SK-N-SH (cell line): ENCODE measurements around the gene ANXA8.
"Not testable (repeated sequence)": the region's sequence is repeated elsewhere in the genome, so short reads cannot be mapped to it uniquely, and the experiment has no call there.

Experiments
- FOXJ3 ChIP-seq: sonication (generic); formaldehyde crosslinking; IDR thresholded peaks from 2 replicates; pipeline ENCODE4 v1.5.1; 2020; ENCODE audit warnings: mild to moderate bottlenecking, missing genetic modification reagents
- RFX5 ChIP-seq: IDR thresholded peaks from 2 replicates; pipeline ENCODE4 v1.6.1; 2012; ENCODE audit warnings: mild to moderate bottlenecking, improper control_type of control experiment, low read length
- YY1 ChIP-seq: IDR thresholded peaks from 2 replicates; pipeline ENCODE4 v1.4.0; 2012; ENCODE audit warnings: low read depth, mild to moderate bottlenecking
- TF ChIP-seq, protein P1 (sequence below): fragments of 200-600 bp; sonication (generic); IDR thresholded peaks from 2 replicates; pipeline ENCODE4 v1.6.1; 2017; ENCODE audit warnings: antibody characterized with exemption, mild to moderate bottlenecking, moderate library complexity

DNA sequence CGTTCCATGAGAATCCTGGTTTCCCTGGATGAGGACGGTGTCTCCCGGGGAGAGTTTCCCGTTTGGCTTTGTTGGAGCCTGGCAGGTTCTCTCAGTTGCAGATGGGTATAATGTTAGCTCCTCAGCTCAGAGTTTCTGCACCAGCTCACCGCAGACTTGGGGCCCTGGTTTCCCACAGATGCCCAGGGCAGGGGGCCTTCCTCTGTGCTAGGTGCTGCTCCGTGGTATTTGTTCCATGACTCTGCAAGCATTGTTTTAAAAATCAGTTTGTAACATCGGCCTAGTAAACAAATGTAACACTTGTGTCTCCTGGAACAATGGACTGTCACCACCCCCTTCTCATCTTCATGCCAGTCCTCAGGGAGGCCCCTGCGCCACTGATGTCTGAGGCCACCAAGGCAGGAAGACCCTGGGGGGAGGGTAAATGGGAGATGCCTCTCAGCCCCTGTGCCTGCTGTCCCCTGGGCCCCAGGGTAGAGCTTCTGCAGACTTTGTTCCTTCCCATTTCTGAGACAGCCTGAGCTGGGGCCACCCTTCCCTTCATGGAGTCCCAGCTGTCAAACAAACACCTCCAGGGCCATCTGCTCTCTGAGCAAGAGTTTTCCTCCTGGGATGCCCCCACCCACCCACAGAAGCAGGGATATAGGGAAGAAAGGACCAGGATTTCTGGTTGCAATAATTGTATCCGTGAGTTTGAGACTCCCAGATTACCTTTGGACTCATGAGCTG is 28.4 kb downstream of the ANXA8 start:
- not testable (repeated sequence) for TF ChIP-seq RFX5; YY1; FOXJ3 (CRISPR knock-in tag)
- TF ChIP-seq, protein P1, sequence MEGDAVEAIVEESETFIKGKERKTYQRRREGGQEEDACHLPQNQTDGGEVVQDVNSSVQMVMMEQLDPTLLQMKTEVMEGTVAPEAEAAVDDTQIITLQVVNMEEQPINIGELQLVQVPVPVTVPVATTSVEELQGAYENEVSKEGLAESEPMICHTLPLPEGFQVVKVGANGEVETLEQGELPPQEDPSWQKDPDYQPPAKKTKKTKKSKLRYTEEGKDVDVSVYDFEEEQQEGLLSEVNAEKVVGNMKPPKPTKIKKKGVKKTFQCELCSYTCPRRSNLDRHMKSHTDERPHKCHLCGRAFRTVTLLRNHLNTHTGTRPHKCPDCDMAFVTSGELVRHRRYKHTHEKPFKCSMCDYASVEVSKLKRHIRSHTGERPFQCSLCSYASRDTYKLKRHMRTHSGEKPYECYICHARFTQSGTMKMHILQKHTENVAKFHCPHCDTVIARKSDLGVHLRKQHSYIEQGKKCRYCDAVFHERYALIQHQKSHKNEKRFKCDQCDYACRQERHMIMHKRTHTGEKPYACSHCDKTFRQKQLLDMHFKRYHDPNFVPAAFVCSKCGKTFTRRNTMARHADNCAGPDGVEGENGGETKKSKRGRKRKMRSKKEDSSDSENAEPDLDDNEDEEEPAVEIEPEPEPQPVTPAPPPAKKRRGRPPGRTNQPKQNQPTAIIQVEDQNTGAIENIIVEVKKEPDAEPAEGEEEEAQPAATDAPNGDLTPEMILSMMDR: not testable (repeated sequence)
